B cell (primary cell): Measurements from ENCODE around the gene MAEA. TPM values are rescaled to one million over a fixed set of nuclear protein-coding genes. Genes with fewer than 3 reads are reported as not detected.

Experiments used
- ATAC-seq: fragments of 200-7000 bp; cut with Tn5 transposase; one replicate; pipeline ENCODE4 v1.10.0; 2021; ENCODE audit warnings: low read depth, mild to moderate bottlenecking, moderate number of reproducible peaks, moderate library complexity
- CTCF ChIA-PET: fragments of 350-600 bp; sonication (Branson Sonifier 250); formaldehyde crosslinking; loops from one replicate; lab custom pipeline; 2021; ENCODE audit warnings: antibody characterized with exemption, inconsistent platforms; lab: Charles Lee
- POLR2A ChIA-PET: fragments of 350-600 bp; sonication (Branson Sonifier 250); formaldehyde crosslinking; loops from one replicate; lab custom pipeline; 2021; ENCODE audit warnings: antibody characterized with exemption; lab: Charles Lee
- DNase-seq: peaks from one replicate; pipeline ENCODE4 v3.0.0; 2013
- H2AFZ ChIP-seq: 2 replicates; pipeline ENCODE4 v1.6.1; 2012; ENCODE audit warnings: mild to moderate bottlenecking, low read depth, low read length; ENCODE audit not compliant: insufficient read depth, poor library complexity, severe bottlenecking
- H3K27ac ChIP-seq, 2 donors: 1 replicate in 1 of 2; 2 replicates in 1 of 2; pipeline ENCODE4 v1.5.1; 2012 to 2013; ENCODE audit warnings: low read length in 2 of 2, mild to moderate bottlenecking in 2 of 2, moderate library complexity in 1 of 2
- H3K27me3 ChIP-seq, 4 experiments: fragments of 200-600 bp in 1 of 4; sonication (generic) in 1 of 4; replicated peaks in 1 of 4; 1 replicate in 2 of 4; 2 replicates in 2 of 4; pipeline versions ENCODE4 v1.6.1 to v1.7.0; 2013 to 2016; ENCODE audit warnings: low read length in 3 of 4, mild to moderate bottlenecking in 2 of 4, mixed read lengths in 1 of 4, moderate library complexity in 1 of 4; ENCODE audit not compliant: insufficient read depth in 4 of 4, control insufficient read depth in 3 of 4; ENCODE audit errors: control extremely low read depth in 1 of 4
- H3K36me3 ChIP-seq, 2 experiments: replicated peaks in 1 of 2; 1 replicate in 1 of 2; 2 replicates in 1 of 2; pipeline versions ENCODE4 v1.6.1 to v1.7.1; 2013; ENCODE audit warnings: low read length in 1 of 2; ENCODE audit not compliant: insufficient read depth in 2 of 2, control insufficient read depth in 1 of 2; ENCODE audit errors: control extremely low read depth in 1 of 2, extremely low read depth in 1 of 2
- H3K4me1 ChIP-seq, 2 donors: fragments of 200-600 bp in 1 of 2; sonication (generic) in 1 of 2; 1 replicate in 1 of 2; 2 replicates in 1 of 2; pipeline versions ENCODE4 v1.5.1 to v1.6.1; 2013 to 2017; ENCODE audit warnings: low read length in 2 of 2; ENCODE audit not compliant: control insufficient read depth in 2 of 2, insufficient read depth in 2 of 2
- H3K4me2 ChIP-seq: replicated peaks from 2 replicates; pipeline ENCODE3; 2012; ENCODE audit warnings: mild to moderate bottlenecking, low read depth, low read length; ENCODE audit not compliant: poor library complexity, severe bottlenecking
- H3K4me3 ChIP-seq, 5 experiments: fragments of 200-600 bp in 1 of 5; sonication (generic) in 1 of 5; 1 replicate in 3 of 5; 2 replicates in 2 of 5; pipeline versions ENCODE4 v1.5.1 to v1.7.0; 2011 to 2016; ENCODE audit warnings: low read length in 4 of 5, mild to moderate bottlenecking in 4 of 5, low read depth in 2 of 5, control low read depth in 1 of 5, moderate library complexity in 1 of 5; ENCODE audit not compliant: insufficient read depth in 1 of 5; ENCODE audit errors: control extremely low read depth in 1 of 5, extremely low read depth in 1 of 5
- H3K79me2 ChIP-seq: fragments of 200-600 bp; sonication (generic); one replicate; pipeline ENCODE4 v1.6.0; 2016; ENCODE audit warnings: low read length; ENCODE audit not compliant: control insufficient read depth, insufficient read depth
- H3K9ac ChIP-seq: fragments of 200-600 bp; sonication (generic); 2 replicates; pipeline ENCODE4 v1.6.1; 2017; ENCODE audit warnings: mild to moderate bottlenecking, low read length, moderate library complexity
- H3K9me3 ChIP-seq, 3 donors: one replicate each; pipeline versions ENCODE4 v1.6.1 to v1.7.1; 2013; ENCODE audit warnings: low read length in 2 of 3; ENCODE audit not compliant: control insufficient read depth in 2 of 3, insufficient read depth in 1 of 3; ENCODE audit errors: control extremely low read depth in 1 of 3
- H4K20me1 ChIP-seq: 2 replicates; pipeline ENCODE4 v1.6.0; 2012; ENCODE audit warnings: mild to moderate bottlenecking, low read length; ENCODE audit not compliant: insufficient read depth, control insufficient read depth, poor library complexity, severe bottlenecking
- H3K27ac Mint-ChIP-seq: one replicate; pipeline ENCODE4 v1.8.0; 2021; ENCODE audit warnings: mixed read lengths
- H3K27me3 Mint-ChIP-seq: one replicate; pipeline ENCODE4 v1.8.0; 2021; ENCODE audit warnings: mixed read lengths
- H3K4me1 Mint-ChIP-seq: one replicate; pipeline ENCODE4 v1.8.0; 2021; ENCODE audit warnings: mixed read lengths
- H3K4me3 Mint-ChIP-seq: one replicate; pipeline ENCODE4 v1.8.0; 2021; ENCODE audit warnings: mixed read lengths
- H3K9me3 Mint-ChIP-seq: one replicate; pipeline ENCODE4 v1.8.0; 2022; ENCODE audit warnings: mixed read lengths; ENCODE audit not compliant: insufficient read depth
- CTCF ChIP-seq: fragments of 200-600 bp; IDR thresholded peaks from one replicate; pipeline ENCODE4 v1.8.0; 2022; ENCODE audit warnings: antibody characterized with exemption, mild to moderate bottlenecking
- EZH2 ChIP-seq: IDR thresholded peaks from 2 replicates; pipeline ENCODE4 v1.6.1; 2012; ENCODE audit warnings: borderline replicate concordance, low read depth, mild to moderate bottlenecking, moderate library complexity, low read length; ENCODE audit not compliant: insufficient read depth, poor library complexity, severe bottlenecking
- whole genome bisulfite sequencing: methylation state at CpG from one replicate; pipeline ENCODE4 v1.1.5; 2013; ENCODE audit warnings: missing lambda C conversion rate; ENCODE audit not compliant: insufficient coverage; 5-methylcytosine and 5-hydroxymethylcytosine counted together
- intact Hi-C: fragments of 100-400 bp; cut with micrococcal nuclease; formaldehyde crosslinking; loops from one replicate; pipeline ENCODE4 v1.10.0; 2022
- polyA plus RNA-seq: library from polyadenylated mRNA; depleted of rRNA; stranded (reverse); fragments of >200 nt; gene quantifications from 2 replicates; pipeline ENCODE4 v1.2.3, GENCODE V29; 2012
- total RNA-seq, 2 donors: library from RNA; stranded (reverse); fragments of 120-200 nt in 1 of 2; gene quantifications; 1 replicate in 1 of 2; 2 replicates in 1 of 2; pipeline versions ENCODE4 v1.2.3 to v1.2.4, GENCODE V29; 2013 to 2022

Gene MAEA
- total and polyA plus RNA-seq, 2 donors (not counting 1 experiment from before 2014, with no cell fraction given), result 106 to 107 TPM

- Mint-ChIP-seq H3K27me3 (no peaks in the 10 kb centered on the region), H3K27ac (no peak overlapping the region), H3K4me3 (no peak overlapping the region), H3K4me1 (no peaks in the 10 kb centered on the region), H3K9me3 (no peaks in the 10 kb centered on the region)
- Histone ChIP-seq H4K20me1 (peaks cover 49% of the 10 kb centered on the region), H3K27me3 (no peaks in the 10 kb centered on the region), H3K4me3 (no peak overlapping the region), H3K36me3 (peaks cover 0 to 49% of the 10 kb centered on the region in 2 experiments), H3K4me2 (no peak overlapping the region), H3K4me1 (no peaks in the 10 kb centered on the region), H3K9ac (no peak overlapping the region), H3K79me2 (peaks cover 61% of the 10 kb centered on the region), H3K9me3 (no peaks in the 10 kb centered on the region), H2AFZ (no peak overlapping the region), H3K27ac (no peak overlapping the region)
- CTCF ChIA-PET, result no interaction called here
- POLR2A ChIA-PET, result no interaction called here
- DNase-seq (no peak), ATAC-seq (no peak)
- TF ChIP-seq EZH2 (no peak), CTCF (no peak)
- 95% methylated on average over 18 of the region's 18 CpGs for WGBS
- intact Hi-C loops, result no loop called here
These were observed 32.4 kb downstream of the MAEA start for GRCh38 chr4:1321946-1322650.

- Mint-ChIP-seq H3K27ac (no peak overlapping the region), H3K4me3 (no peak overlapping the region), H3K27me3 (no peaks in the 10 kb centered on the region), H3K9me3 (no peaks in the 10 kb centered on the region), H3K4me1 (no peaks in the 10 kb centered on the region)
- Histone ChIP-seq H3K79me2 (peaks cover 56% of the 10 kb centered on the region), H3K9me3 (no peaks in the 10 kb centered on the region), H4K20me1 (peaks cover 41% of the 10 kb centered on the region), H3K9ac (no peak overlapping the region), H2AFZ (no peak overlapping the region), H3K4me2 (no peak overlapping the region), H3K4me1 (no peaks in the 10 kb centered on the region), H3K4me3 (no peak overlapping the region), H3K36me3 (peaks cover 0 to 49% of the 10 kb centered on the region in 2 experiments), H3K27me3 (no peaks in the 10 kb centered on the region), H3K27ac (no peak overlapping the region)
- intact Hi-C loops, result no loop called here
- 99% methylated on average over 7 of the region's 8 CpGs for WGBS
- POLR2A ChIA-PET, result no interaction called here
- DNase-seq, result no peak
- CTCF ChIA-PET, result no interaction called here
- ATAC-seq, result no peak
- TF ChIP-seq EZH2 (no peak), CTCF (no peak)
These were observed 33.6 kb downstream of the MAEA start for GRCh38 chr4:1323280-1323634.
